Stimulated activated CD8-positive, alpha-beta memory T cell treated with anti-CD3 and anti-CD28 coated beads, Interleukin-4, amount 100 ng/mL, for 4 hours (primary cell): ENCODE data around the gene MIF.
"Not testable (repeated sequence)": the region's sequence is repeated elsewhere in the genome, so short reads cannot be mapped to it uniquely, and the experiment has no call there.

ENCODE experiments used
- DNase-seq, 2 donors: peaks; one replicate each; pipeline ENCODE4 v3.0.0-alpha.2; 2020; ENCODE audit warnings: low read depth in 2 of 2, low spot score in 1 of 2

The MIF gene

GRCh38 chr22:23938328-23939016 lies 44.3 kb downstream of the MIF start:
- DNase-seq = no peak

GRCh38 chr22:23939017-23939357 lies 44.8 kb downstream of the MIF start:
- DNase-seq = no peak

GRCh38 chr22:23940166-23940565 lies 46.0 kb downstream of the MIF start:
- not testable (repeated sequence) for DNase-seq
